ENCODE data around the gene PCDH15.

DNA sequence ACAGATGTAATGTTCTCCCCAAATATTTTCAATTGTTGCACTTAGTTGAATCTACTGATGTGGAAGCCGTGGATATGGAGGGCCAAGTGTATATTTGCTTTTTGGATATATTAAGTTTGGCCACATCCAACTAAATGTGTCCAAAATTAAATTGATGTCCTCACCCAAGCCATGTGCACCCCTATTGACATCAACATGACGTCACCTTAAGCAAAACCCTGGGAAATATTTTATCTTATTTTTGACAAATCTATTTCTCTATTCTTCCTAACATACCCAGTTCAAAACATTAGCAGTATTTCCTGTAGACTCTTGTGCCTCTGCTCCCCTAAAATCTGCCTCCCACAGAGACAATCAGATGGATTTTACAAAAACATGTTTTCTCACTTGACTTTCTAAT lies 652.5 kb downstream of the PCDH15 start:
- TF ChIP-seq ETV6 (CRISPR knock-in tag; IDR thresholded peaks at IDR 0.05) (no peak), ESRRA (CRISPR knock-in tag; IDR thresholded peaks at IDR 0.05; ENCODE audit: borderline replicate concordance) (no peak), KAT7 (CRISPR knock-in tag; IDR thresholded peaks at IDR 0.05; ENCODE audit: borderline replicate concordance) (no peak)
- TF ChIP-seq, protein P1, sequence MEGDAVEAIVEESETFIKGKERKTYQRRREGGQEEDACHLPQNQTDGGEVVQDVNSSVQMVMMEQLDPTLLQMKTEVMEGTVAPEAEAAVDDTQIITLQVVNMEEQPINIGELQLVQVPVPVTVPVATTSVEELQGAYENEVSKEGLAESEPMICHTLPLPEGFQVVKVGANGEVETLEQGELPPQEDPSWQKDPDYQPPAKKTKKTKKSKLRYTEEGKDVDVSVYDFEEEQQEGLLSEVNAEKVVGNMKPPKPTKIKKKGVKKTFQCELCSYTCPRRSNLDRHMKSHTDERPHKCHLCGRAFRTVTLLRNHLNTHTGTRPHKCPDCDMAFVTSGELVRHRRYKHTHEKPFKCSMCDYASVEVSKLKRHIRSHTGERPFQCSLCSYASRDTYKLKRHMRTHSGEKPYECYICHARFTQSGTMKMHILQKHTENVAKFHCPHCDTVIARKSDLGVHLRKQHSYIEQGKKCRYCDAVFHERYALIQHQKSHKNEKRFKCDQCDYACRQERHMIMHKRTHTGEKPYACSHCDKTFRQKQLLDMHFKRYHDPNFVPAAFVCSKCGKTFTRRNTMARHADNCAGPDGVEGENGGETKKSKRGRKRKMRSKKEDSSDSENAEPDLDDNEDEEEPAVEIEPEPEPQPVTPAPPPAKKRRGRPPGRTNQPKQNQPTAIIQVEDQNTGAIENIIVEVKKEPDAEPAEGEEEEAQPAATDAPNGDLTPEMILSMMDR (IDR thresholded peaks at IDR 0.05) = no peak
- TF ChIP-seq, protein P2, sequence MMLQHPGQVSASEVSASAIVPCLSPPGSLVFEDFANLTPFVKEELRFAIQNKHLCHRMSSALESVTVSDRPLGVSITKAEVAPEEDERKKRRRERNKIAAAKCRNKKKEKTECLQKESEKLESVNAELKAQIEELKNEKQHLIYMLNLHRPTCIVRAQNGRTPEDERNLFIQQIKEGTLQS (CRISPR knock-in tag; conservative IDR thresholded peaks at IDR 0.05) = no peak

Data from WTC11 (cell line).